CD14-positive monocyte (primary cell): ENCODE results near the gene EZH2. TPM values are rescaled to one million over a fixed set of nuclear protein-coding genes. Genes with fewer than 3 reads are reported as not detected.

ENCODE experiments used
- DNase-seq, 3 donors: peaks; one replicate each; pipeline ENCODE4 v3.0.0-alpha.2; 2011 to 2022
- H2AFZ ChIP-seq: 2 replicates; pipeline ENCODE4 v1.6.0; 2012; ENCODE audit warnings: mild to moderate bottlenecking, low read depth, low read length, inconsistent platforms; ENCODE audit not compliant: insufficient read depth, poor library complexity, severe bottlenecking
- H3K27ac ChIP-seq, 2 donors: 1 replicate in 1 of 2; 2 replicates in 1 of 2; pipeline ENCODE4 v1.5.1; 2012 to 2013; ENCODE audit warnings: low read length in 2 of 2, control low read depth in 1 of 2, inconsistent platforms in 1 of 2, low read depth in 1 of 2, mild to moderate bottlenecking in 1 of 2
- H3K27me3 ChIP-seq, 2 donors: one replicate each; pipeline versions ENCODE4 v1.6.0 to v1.6.1; 2011 to 2013; ENCODE audit warnings: low read length in 2 of 2; ENCODE audit not compliant: control insufficient read depth in 2 of 2, insufficient read depth in 2 of 2
- H3K36me3 ChIP-seq, 2 donors: replicated peaks in 1 of 2; 1 replicate in 1 of 2; 2 replicates in 1 of 2; pipeline versions ENCODE4 v1.5.1 to v1.6.1; 2012 to 2013; ENCODE audit warnings: low read length in 2 of 2, control low read depth in 1 of 2, inconsistent platforms in 1 of 2, mild to moderate bottlenecking in 1 of 2; ENCODE audit not compliant: insufficient read depth in 2 of 2, control insufficient read depth in 1 of 2
- H3K4me1 ChIP-seq, 2 donors: 1 replicate in 1 of 2; 2 replicates in 1 of 2; pipeline versions ENCODE4 v1.5.1 to v1.6.1; 2012 to 2013; ENCODE audit warnings: low read length in 2 of 2, control low read depth in 1 of 2, inconsistent platforms in 1 of 2, mild to moderate bottlenecking in 1 of 2, moderate library complexity in 1 of 2; ENCODE audit not compliant: insufficient read depth in 2 of 2, control insufficient read depth in 1 of 2
- H3K4me2 ChIP-seq: replicated peaks from 2 replicates; pipeline ENCODE3; 2012; ENCODE audit warnings: low read length, moderate library complexity, mild to moderate bottlenecking; ENCODE audit not compliant: poor library complexity, severe bottlenecking; ENCODE audit errors: extremely low read depth
- H3K4me3 ChIP-seq, 3 experiments: fragments of 200-600 bp in 1 of 3; sonication (generic) in 1 of 3; replicated peaks in 1 of 3; 1 replicate in 2 of 3; 2 replicates in 1 of 3; pipeline ENCODE4 v1.5.1; 2011 to 2013; ENCODE audit warnings: low read length in 3 of 3, mild to moderate bottlenecking in 3 of 3, control low read depth in 2 of 3, low read depth in 2 of 3, inconsistent platforms in 1 of 3, moderate library complexity in 1 of 3
- H3K79me2 ChIP-seq: 2 replicates; pipeline ENCODE4 v1.6.0; 2012; ENCODE audit warnings: mild to moderate bottlenecking, control low read depth, inconsistent platforms, low read length, moderate library complexity; ENCODE audit not compliant: insufficient read depth
- H3K9ac ChIP-seq: 2 replicates; pipeline ENCODE4 v1.6.0; 2017; ENCODE audit warnings: low read length, mild to moderate bottlenecking; ENCODE audit not compliant: insufficient read depth, poor library complexity, severe bottlenecking
- H3K9me3 ChIP-seq, 2 donors: replicated peaks in 1 of 2; 1 replicate in 1 of 2; 2 replicates in 1 of 2; pipeline versions ENCODE4 v1.5.1 to v1.6.1; 2012 to 2013; ENCODE audit warnings: low read length in 2 of 2, control low read depth in 1 of 2; ENCODE audit not compliant: control insufficient read depth in 1 of 2, insufficient read depth in 1 of 2
- H4K20me1 ChIP-seq: 2 replicates; pipeline ENCODE4 v1.6.0; 2012; ENCODE audit warnings: mild to moderate bottlenecking, low read length, control low read depth, moderate library complexity; ENCODE audit not compliant: insufficient read depth
- H3K27ac Mint-ChIP-seq, 7 donors: one replicate each; pipeline ENCODE4 v1.8.0; 2020; ENCODE audit warnings: mild to moderate bottlenecking in 7 of 7, mixed read lengths in 7 of 7, moderate library complexity in 6 of 7, inconsistent platforms in 2 of 7
- H3K27me3 Mint-ChIP-seq, 3 donors: one replicate each; pipeline ENCODE4 v1.8.0; 2021 to 2022; ENCODE audit warnings: low read depth in 3 of 3, mild to moderate bottlenecking in 3 of 3, mixed read lengths in 3 of 3, moderate library complexity in 3 of 3, inconsistent platforms in 1 of 3
- H3K36me3 Mint-ChIP-seq, 2 donors: one replicate each; pipeline ENCODE4 v1.8.0; 2020; ENCODE audit warnings: mixed read lengths in 2 of 2, inconsistent platforms in 1 of 2, mild to moderate bottlenecking in 1 of 2
- H3K4me1 Mint-ChIP-seq: one replicate; pipeline ENCODE4 v1.8.0; 2020; ENCODE audit warnings: mild to moderate bottlenecking, mixed read lengths
- H3K4me3 Mint-ChIP-seq, 2 donors: one replicate each; pipeline ENCODE4 v1.8.0; 2020; ENCODE audit warnings: mild to moderate bottlenecking in 2 of 2, mixed read lengths in 2 of 2, moderate library complexity in 1 of 2
- H3K9me3 Mint-ChIP-seq, 7 donors: one replicate each; pipeline ENCODE4 v1.8.0; 2020 to 2022; ENCODE audit warnings: mixed read lengths in 7 of 7, mild to moderate bottlenecking in 6 of 7, moderate library complexity in 6 of 7, inconsistent platforms in 2 of 7
- WGBS: methylation state at CpG from one replicate; pipeline ENCODE4 v1.1.5; 2013; ENCODE audit warnings: missing lambda C conversion rate; ENCODE audit not compliant: insufficient coverage; 5-methylcytosine and 5-hydroxymethylcytosine counted together
- intact Hi-C, 2 donors: fragments of 100-400 bp; cut with micrococcal nuclease; formaldehyde crosslinking; loops; one replicate each; pipeline versions ENCODE4 v1.15.0 to v1.15.1; 2023
- polyA plus RNA-seq, 3 donors: library from polyadenylated mRNA; depleted of rRNA in 1 of 3; unstranded in 2 of 3; stranded (reverse) in 1 of 3; fragments of 300-500 nt in 2 of 3; fragments of >200 nt in 1 of 3; fragmentation: Illumina TruSeq in 2 of 3; gene quantifications; 1 replicate in 2 of 3; 2 replicates in 1 of 3; pipeline ENCODE4 v1.2.3, GENCODE V29; 2012 to 2021
- TF ChIP-seq, protein P1 (sequence below): fragments of 200-600 bp; IDR thresholded peaks from one replicate; pipeline ENCODE4 v1.8.0; 2022; ENCODE audit warnings: antibody characterized with exemption, mild to moderate bottlenecking

EZH2 gene
- polyA plus RNA-seq, 3 donors, result 1.3 to 6.1 (median 1.6) TPM

DNA sequence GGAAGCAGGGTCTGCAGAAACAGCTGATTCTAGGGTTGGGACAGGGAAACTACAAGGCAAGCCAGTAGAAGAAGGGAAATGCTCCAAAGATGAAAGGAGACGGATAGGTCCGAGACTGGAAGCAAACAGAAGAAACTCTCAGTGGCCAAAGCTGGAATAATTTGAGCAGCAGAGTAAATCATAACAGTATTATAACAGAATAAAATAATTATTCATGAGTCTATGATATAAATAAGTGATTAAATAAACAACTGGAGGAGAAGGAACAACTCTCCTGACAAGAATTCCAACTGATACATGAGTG lies 27.6 kb downstream of the EZH2 start:
- Histone ChIP-seq H3K36me3 (no peaks in the 10 kb centered on the region), H3K27me3 (no peaks in the 10 kb centered on the region), H3K4me2 (no peak overlapping the region), H4K20me1 (no peaks in the 10 kb centered on the region), H3K4me1 (no peaks in the 10 kb centered on the region), H3K27ac (no peak overlapping the region), H3K9ac (no peak overlapping the region), H3K79me2 (peaks cover 99% of the 10 kb centered on the region), H2AFZ (no peak overlapping the region), H3K4me3 (no peak overlapping the region), H3K9me3 (no peaks in the 10 kb centered on the region)
- intact Hi-C loops, result loop anchor here in 1 of 2 donors (10.0 kb wide), 1 partner anchor 108 kb away; no protein-coding TSS in a partner anchor
- WGBS, result no CpG with 5 or more reads among the region's 2 CpGs
- H3K27ac Mint-ChIP-seq, result peak overlapping the region in 2 of 7 donors; percentile 44 to 74
- H3K4me3 Mint-ChIP-seq, result no peak overlapping the region
- H3K4me1 Mint-ChIP-seq, result peaks cover 14% of the 10 kb centered on the region
- TF ChIP-seq, protein P1, sequence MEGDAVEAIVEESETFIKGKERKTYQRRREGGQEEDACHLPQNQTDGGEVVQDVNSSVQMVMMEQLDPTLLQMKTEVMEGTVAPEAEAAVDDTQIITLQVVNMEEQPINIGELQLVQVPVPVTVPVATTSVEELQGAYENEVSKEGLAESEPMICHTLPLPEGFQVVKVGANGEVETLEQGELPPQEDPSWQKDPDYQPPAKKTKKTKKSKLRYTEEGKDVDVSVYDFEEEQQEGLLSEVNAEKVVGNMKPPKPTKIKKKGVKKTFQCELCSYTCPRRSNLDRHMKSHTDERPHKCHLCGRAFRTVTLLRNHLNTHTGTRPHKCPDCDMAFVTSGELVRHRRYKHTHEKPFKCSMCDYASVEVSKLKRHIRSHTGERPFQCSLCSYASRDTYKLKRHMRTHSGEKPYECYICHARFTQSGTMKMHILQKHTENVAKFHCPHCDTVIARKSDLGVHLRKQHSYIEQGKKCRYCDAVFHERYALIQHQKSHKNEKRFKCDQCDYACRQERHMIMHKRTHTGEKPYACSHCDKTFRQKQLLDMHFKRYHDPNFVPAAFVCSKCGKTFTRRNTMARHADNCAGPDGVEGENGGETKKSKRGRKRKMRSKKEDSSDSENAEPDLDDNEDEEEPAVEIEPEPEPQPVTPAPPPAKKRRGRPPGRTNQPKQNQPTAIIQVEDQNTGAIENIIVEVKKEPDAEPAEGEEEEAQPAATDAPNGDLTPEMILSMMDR, result peak; percentile 70
- no peaks in the 10 kb centered on the region for H3K36me3 Mint-ChIP-seq
- no peaks in the 10 kb centered on the region for H3K9me3 Mint-ChIP-seq
- DNase-seq, result no peak
- no peaks in the 10 kb centered on the region for H3K27me3 Mint-ChIP-seq

DNA sequence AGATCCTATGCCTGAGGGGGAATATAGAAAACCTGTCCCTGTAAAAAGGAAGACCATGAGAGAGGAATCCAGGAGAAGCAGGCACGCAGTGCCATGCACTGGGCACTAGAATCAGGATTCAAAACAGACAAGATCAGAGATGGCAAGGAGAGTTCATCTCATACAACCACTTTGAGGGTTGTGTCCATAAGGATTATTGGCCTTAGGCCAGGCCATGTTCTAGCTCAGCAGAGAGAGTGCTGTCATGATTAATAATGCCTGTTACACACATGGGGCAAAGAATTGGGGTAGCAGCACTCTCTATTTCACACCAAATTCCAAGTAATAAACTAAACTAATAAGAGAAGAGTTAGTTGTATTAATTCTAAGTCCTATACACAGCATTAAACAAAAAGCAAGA lies 29.1 kb downstream of the EZH2 start:
- Mint-ChIP-seq H3K4me1 (peaks cover 14% of the 10 kb centered on the region), H3K27ac (peak overlapping the region in 3 of 7 donors; percentile 33 to 70 (median 43)), H3K9me3 (no peaks in the 10 kb centered on the region), H3K27me3 (no peaks in the 10 kb centered on the region), H3K36me3 (no peaks in the 10 kb centered on the region), H3K4me3 (no peak overlapping the region)
- Histone ChIP-seq H3K9me3 (no peaks in the 10 kb centered on the region), H3K27ac (no peak overlapping the region), H3K36me3 (no peaks in the 10 kb centered on the region), H3K27me3 (no peaks in the 10 kb centered on the region), H3K4me2 (no peak overlapping the region), H4K20me1 (no peaks in the 10 kb centered on the region), H3K79me2 (peaks cover 99% of the 10 kb centered on the region), H2AFZ (no peak overlapping the region), H3K9ac (no peak overlapping the region), H3K4me1 (no peaks in the 10 kb centered on the region), H3K4me3 (no peak overlapping the region)
- intact Hi-C loops, result loop anchor here in 1 of 2 donors (10.0 kb wide), 1 partner anchor 110 kb away; no protein-coding TSS in a partner anchor
- DNase-seq, result no peak
- TF ChIP-seq, protein P1, result no peak
- no CpG with 5 or more reads among the region's 1 CpG for WGBS
